ENCODE data around the gene GRWD1.

DNA sequence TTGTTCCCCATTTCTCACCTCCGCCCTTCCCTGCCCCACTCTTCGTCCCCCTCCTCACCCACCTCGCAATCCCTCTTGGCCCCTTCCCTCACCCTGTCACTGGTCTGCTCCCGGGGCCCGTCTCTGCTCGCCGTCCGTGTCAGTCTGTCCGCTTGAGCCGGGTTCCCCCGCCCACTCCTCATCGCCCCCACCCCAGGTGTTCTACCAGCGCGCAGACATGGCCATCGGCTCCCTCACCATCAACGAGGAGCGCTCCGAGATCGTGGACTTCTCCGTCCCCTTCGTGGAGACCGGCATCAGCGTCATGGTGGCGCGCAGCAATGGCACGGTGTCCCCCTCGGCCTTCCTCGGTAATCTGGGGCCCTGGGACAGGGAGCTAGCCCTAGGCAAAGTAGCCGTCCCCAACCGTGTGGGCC is 30.0 kb upstream of the GRWD1 start:
- TF ChIP-seq, protein P1, sequence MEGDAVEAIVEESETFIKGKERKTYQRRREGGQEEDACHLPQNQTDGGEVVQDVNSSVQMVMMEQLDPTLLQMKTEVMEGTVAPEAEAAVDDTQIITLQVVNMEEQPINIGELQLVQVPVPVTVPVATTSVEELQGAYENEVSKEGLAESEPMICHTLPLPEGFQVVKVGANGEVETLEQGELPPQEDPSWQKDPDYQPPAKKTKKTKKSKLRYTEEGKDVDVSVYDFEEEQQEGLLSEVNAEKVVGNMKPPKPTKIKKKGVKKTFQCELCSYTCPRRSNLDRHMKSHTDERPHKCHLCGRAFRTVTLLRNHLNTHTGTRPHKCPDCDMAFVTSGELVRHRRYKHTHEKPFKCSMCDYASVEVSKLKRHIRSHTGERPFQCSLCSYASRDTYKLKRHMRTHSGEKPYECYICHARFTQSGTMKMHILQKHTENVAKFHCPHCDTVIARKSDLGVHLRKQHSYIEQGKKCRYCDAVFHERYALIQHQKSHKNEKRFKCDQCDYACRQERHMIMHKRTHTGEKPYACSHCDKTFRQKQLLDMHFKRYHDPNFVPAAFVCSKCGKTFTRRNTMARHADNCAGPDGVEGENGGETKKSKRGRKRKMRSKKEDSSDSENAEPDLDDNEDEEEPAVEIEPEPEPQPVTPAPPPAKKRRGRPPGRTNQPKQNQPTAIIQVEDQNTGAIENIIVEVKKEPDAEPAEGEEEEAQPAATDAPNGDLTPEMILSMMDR (IDR thresholded peaks at IDR 0.05; ENCODE audit: insufficient read depth, low read depth, low read length), result no peak
- no peak for TF ChIP-seq EZH2 (IDR thresholded peaks at IDR 0.05; ENCODE audit: insufficient read depth, low read length)

Measured in astrocyte (in vitro differentiated cells and primary cell).